Liver (tissue), 9 donors: ENCODE data around the gene VWA3A. TPM values are rescaled to one million over a fixed set of nuclear protein-coding genes. Genes with fewer than 3 reads are reported as not detected.
"Not testable (repeated sequence)": the region's sequence is repeated elsewhere in the genome, so short reads cannot be mapped to it uniquely, and the experiment has no call there.

Source experiments
- DNase-seq: peaks from one replicate; pipeline ENCODE4 v3.0.0-alpha.2; 2017; ENCODE audit warnings: low spot score
- H3K27ac ChIP-seq, 2 donors: one replicate each; pipeline ENCODE4 v1.7.0; 2013; ENCODE audit warnings: inconsistent platforms in 2 of 2, low read length in 2 of 2, control low read depth in 1 of 2, low read depth in 1 of 2, mild to moderate bottlenecking in 1 of 2
- H3K27me3 ChIP-seq, 4 donors: one replicate each; pipeline versions ENCODE4 v1.6.1 to v1.7.0; 2013; ENCODE audit warnings: low read length in 3 of 4, inconsistent platforms in 1 of 4, mild to moderate bottlenecking in 1 of 4, moderate library complexity in 1 of 4; ENCODE audit not compliant: control insufficient read depth in 4 of 4, insufficient read depth in 4 of 4
- H3K36me3 ChIP-seq, 4 donors: one replicate each; pipeline versions ENCODE4 v1.6.1 to v1.7.0; 2013; ENCODE audit warnings: low read length in 3 of 4, mild to moderate bottlenecking in 3 of 4, low read depth in 1 of 4, moderate library complexity in 1 of 4; ENCODE audit not compliant: control insufficient read depth in 4 of 4, insufficient read depth in 3 of 4
- H3K4me1 ChIP-seq, 4 donors: one replicate each; pipeline versions ENCODE4 v1.6.1 to v1.7.0; 2013; ENCODE audit warnings: low read length in 3 of 4, mild to moderate bottlenecking in 3 of 4, moderate library complexity in 1 of 4; ENCODE audit not compliant: control insufficient read depth in 4 of 4, insufficient read depth in 4 of 4
- H3K4me3 ChIP-seq, 3 donors: one replicate each; pipeline versions ENCODE4 v1.6.1 to v1.7.0; 2013; ENCODE audit warnings: low read length in 3 of 3, control low read depth in 1 of 3, low read depth in 1 of 3, mild to moderate bottlenecking in 1 of 3
- H3K9ac ChIP-seq, 2 donors: one replicate each; pipeline ENCODE4 v1.7.0; 2013; ENCODE audit warnings: low read length in 2 of 2, mild to moderate bottlenecking in 2 of 2, moderate library complexity in 2 of 2, control low read depth in 1 of 2, low read depth in 1 of 2
- H3K9me3 ChIP-seq, 4 donors: one replicate each; pipeline versions ENCODE4 v1.6.1 to v1.7.0; 2013; ENCODE audit warnings: low read length in 3 of 4; ENCODE audit not compliant: control insufficient read depth in 4 of 4
- ATF3 ChIP-seq: IDR thresholded peaks from 2 replicates; pipeline ENCODE4 v1.6.1; 2016; ENCODE audit warnings: antibody characterized with exemption
- CTCF ChIP-seq: fragments of 150-350 bp; IDR thresholded peaks from 2 replicates; pipeline ENCODE4 v1.5.1; 2017; ENCODE audit warnings: improper control_type of control experiment, low read depth, low read length; ENCODE audit not compliant: missing input control
- EGR1 ChIP-seq, 2 donors: IDR thresholded peaks; 2 replicates each; pipeline ENCODE4 v1.6.1; 2016 to 2018; ENCODE audit warnings: antibody characterized with exemption in 2 of 2, low read depth in 2 of 2
- FOXA1 ChIP-seq: IDR thresholded peaks from 2 replicates; pipeline ENCODE4 v1.6.1; 2016; ENCODE audit warnings: antibody characterized with exemption
- FOXA2 ChIP-seq: IDR thresholded peaks from 2 replicates; pipeline ENCODE4 v1.6.1; 2016; ENCODE audit warnings: antibody characterized with exemption
- GABPA ChIP-seq, 2 donors: IDR thresholded peaks in 1 of 2; conservative IDR thresholded peaks in 1 of 2; 2 replicates each; pipeline ENCODE4 v1.6.1; 2016; ENCODE audit warnings: antibody characterized with exemption in 2 of 2, mild to moderate bottlenecking in 1 of 2, moderate library complexity in 1 of 2
- HNF4A ChIP-seq, 2 donors: conservative IDR thresholded peaks; 2 replicates each; pipeline ENCODE4 v1.6.1; 2016; ENCODE audit warnings: antibody characterized with exemption in 2 of 2, mild to moderate bottlenecking in 2 of 2
- HNF4G ChIP-seq: IDR thresholded peaks from 2 replicates; pipeline ENCODE4 v1.6.1; 2016; ENCODE audit warnings: antibody characterized with exemption
- JUND ChIP-seq, 2 donors: IDR thresholded peaks; 2 replicates each; pipeline ENCODE4 v1.6.1; 2016; ENCODE audit warnings: antibody characterized with exemption in 2 of 2
- MAX ChIP-seq: IDR thresholded peaks from 2 replicates; pipeline ENCODE4 v1.6.1; 2016; ENCODE audit warnings: antibody characterized with exemption
- RAD21 ChIP-seq, 2 donors: IDR thresholded peaks; 2 replicates each; pipeline ENCODE4 v1.6.1; 2016; ENCODE audit warnings: antibody characterized with exemption in 2 of 2, mild to moderate bottlenecking in 2 of 2
- RXRA ChIP-seq, 2 donors: IDR thresholded peaks; 2 replicates each; pipeline ENCODE4 v1.6.1; 2017 to 2018; ENCODE audit warnings: antibody characterized with exemption in 2 of 2, mild to moderate bottlenecking in 1 of 2
- SP1 ChIP-seq: IDR thresholded peaks from 2 replicates; pipeline ENCODE4 v1.6.1; 2018; ENCODE audit warnings: antibody characterized with exemption, mild to moderate bottlenecking
- TAF1 ChIP-seq: conservative IDR thresholded peaks from 2 replicates; pipeline ENCODE4 v1.6.1; 2016; ENCODE audit warnings: antibody characterized with exemption, mild to moderate bottlenecking
- ZBTB33 ChIP-seq: IDR thresholded peaks from 2 replicates; pipeline ENCODE4 v1.6.1; 2016; ENCODE audit warnings: antibody characterized with exemption
- WGBS: extraction: QIAGEN DNeasy Blood & Tissue Kit; methylation state at CpG from one replicate; pipeline ENCODE4 v1.1.7; 2013; 5-methylcytosine and 5-hydroxymethylcytosine counted together
- polyA plus RNA-seq, 2 donors: library from polyadenylated mRNA; stranded (reverse) in 1 of 2; unstranded in 1 of 2; fragments of 200-250 nt in 1 of 2; fragments of >200 nt in 1 of 2; fragmentation: Nextera tagmentation in 1 of 2; extraction: Ambion mirVana in 1 of 2; gene quantifications; one replicate each; pipeline versions ENCODE4 v1.2.1 to v1.2.3, GENCODE V29; 2013 to 2015
- total RNA-seq, 2 donors: library from RNA; depleted of rRNA; stranded (reverse); fragments of >200 nt; gene quantifications; one replicate each; pipeline ENCODE4 v1.2.3, GENCODE V29; 2014
- donor health status: healthy.
- donor health status: healthy.
- donor health status: healthy.
- donor health status: healthy.
- donor health status: healthy.

Gene VWA3A
- total and polyA plus RNA-seq, 4 donors: 0.05 to 0.17 TPM; not detected in 2

- no peak for DNase-seq
- Histone ChIP-seq H3K27ac (no peak overlapping the region), H3K36me3 (no peaks in the 10 kb centered on the region), H3K4me3 (no peak overlapping the region), H3K9ac (no peak overlapping the region), H3K9me3 (peaks cover 0 to 3% (median 2%) of the 10 kb centered on the region in 4 donors), H3K4me1 (peaks cover 0 to 4% (median 1%) of the 10 kb centered on the region in 4 donors), H3K27me3 (no peaks in the 10 kb centered on the region)
- TF ChIP-seq FOXA2 (no peak), RXRA (IDR thresholded peaks at IDR 0.05) (no peak), FOXA1 (no peak), GABPA (IDR thresholded peaks at IDR 0.05 in 1 of 2, conservative IDR thresholded peaks at IDR 0.05 in 1 of 2) (no peak), ZBTB33 (no peak), MAX (no peak), CTCF (no peak), JUND (IDR thresholded peaks at IDR 0.05) (no peak), HNF4G (no peak)
- WGBS: 94% methylated on average over 16 of the region's 16 CpGs
These were observed 73.4 kb downstream of the VWA3A start for GRCh38 chr16:22165508-22166285.

GRCh38 chr16:22171953-22172352, 79.6 kb downstream of the VWA3A start:
- Histone ChIP-seq H3K9me3 (no peaks in the 10 kb centered on the region), H3K27me3 (no peaks in the 10 kb centered on the region), H3K27ac (no peak overlapping the region), H3K36me3 (no peaks in the 10 kb centered on the region), H3K4me3 (no peak overlapping the region), H3K4me1 (no peaks in the 10 kb centered on the region), H3K9ac (no peak overlapping the region)
- no peak for DNase-seq
- WGBS: 91% methylated on average over 6 of the region's 6 CpGs
- TF ChIP-seq FOXA1 (no peak), SP1 (no peak), ZBTB33 (no peak), RXRA (IDR thresholded peaks at IDR 0.05) (no peak), RAD21 (IDR thresholded peaks at IDR 0.05) (no peak), ATF3 (no peak), HNF4A (conservative IDR thresholded peaks at IDR 0.05) (no peak), EGR1 (IDR thresholded peaks at IDR 0.05; ENCODE audit: low read depth in 2 of 2) (no peak), CTCF (no peak), MAX (no peak), TAF1 (no peak), HNF4G (no peak)

GRCh38 chr16:22172642-22173041, 80.3 kb downstream of the VWA3A start:
- H3K4me1 ChIP-seq, DNase-seq, H3K27me3 ChIP-seq, H3K9ac ChIP-seq, H3K36me3 ChIP-seq, H3K4me3 ChIP-seq, H3K27ac ChIP-seq, H3K9me3 ChIP-seq: not testable (repeated sequence)
- 92% methylated on average over 1 of the region's 1 CpG for WGBS
